ENCODE measurements around the gene FPR2. TPM values are rescaled to one million over a fixed set of nuclear protein-coding genes. Genes with fewer than 3 reads are reported as not detected.
A peak's percentile ranks its signal among the peaks of the same experiment; 100 is the strongest.

The FPR2 gene
- polyA plus RNA-seq, 3 donors: 36.2 to 108 (median 70.3) TPM

- TF ChIP-seq CTCF (IDR thresholded peaks at IDR 0.05): no peak
- no peak overlapping the region for H3K9ac ChIP-seq (ENCODE audit: insufficient read depth, low read length, poor library complexity, severe bottlenecking)
- H3K79me2 ChIP-seq (ENCODE audit: insufficient read depth, low read length): no peaks in the 10 kb centered on the region
- Mint-ChIP-seq H3K36me3 (peaks cover 2 to 3% of the 10 kb centered on the region in 2 donors), H3K27ac (peak overlapping the region in 3 of 7 donors; percentile 19 to 76 (median 24)), H3K4me1 (peaks cover 62% of the 10 kb centered on the region), H3K27me3 (ENCODE audit: low read depth in 3 of 3) (peaks cover 0 to 3% (median 3%) of the 10 kb centered on the region in 3 donors), H3K9me3 (peaks cover 0 to 6% (median 2%) of the 10 kb centered on the region in 7 donors), H3K4me3 (peak overlapping the region in 1 of 2 donors; percentile 9)
- WGBS (ENCODE audit: insufficient coverage): no CpG with 5 or more reads among the region's 2 CpGs
- intact Hi-C loops (cut with micrococcal nuclease): loop anchor here (5.0 to 10.0 kb wide), 5 partner anchors 42 to 122 kb away; no protein-coding TSS in a partner anchor
- H3K4me2 ChIP-seq (replicated peaks; ENCODE audit: extremely low read depth, low read length, poor library complexity, severe bottlenecking): no peak overlapping the region
- H3K27me3 ChIP-seq (ENCODE audit: control insufficient read depth in 2 of 2, insufficient read depth in 2 of 2, low read length in 2 of 2): no peaks in the 10 kb centered on the region
- no peak for DNase-seq
- no peaks in the 10 kb centered on the region for H3K36me3 ChIP-seq (replicated peaks in 1 of 2; ENCODE audit: control insufficient read depth in 1 of 2, insufficient read depth in 2 of 2, low read length in 2 of 2)
- H3K27ac ChIP-seq (ENCODE audit: low read depth in 1 of 2, low read length in 2 of 2): peak overlapping the region in 1 of 2 donors; percentile 34
- H4K20me1 ChIP-seq (ENCODE audit: insufficient read depth, low read length): no peaks in the 10 kb centered on the region
- H3K4me1 ChIP-seq (ENCODE audit: control insufficient read depth in 1 of 2, insufficient read depth in 2 of 2, low read length in 2 of 2): peaks cover 67 to 86% of the 10 kb centered on the region in 2 donors
- no peak overlapping the region for H3K4me3 ChIP-seq (replicated peaks in 1 of 3; ENCODE audit: low read depth in 2 of 3, low read length in 3 of 3)
- no peaks in the 10 kb centered on the region for H3K9me3 ChIP-seq (replicated peaks in 1 of 2; ENCODE audit: control insufficient read depth in 1 of 2, insufficient read depth in 1 of 2, low read length in 2 of 2)
- H2AFZ ChIP-seq (ENCODE audit: insufficient read depth, low read depth, low read length, poor library complexity, severe bottlenecking): no peak overlapping the region
These were observed 18.7 kb downstream of the FPR2 start for GRCh38 chr19:51779703-51780102.

- Histone ChIP-seq H3K27ac (ENCODE audit: low read depth in 1 of 2, low read length in 2 of 2) (peak overlapping the region in 1 of 2 donors; percentile 34), H3K4me2 (replicated peaks; ENCODE audit: extremely low read depth, low read length, poor library complexity, severe bottlenecking) (peak overlapping the region; percentile 9), H3K4me1 (ENCODE audit: control insufficient read depth in 1 of 2, insufficient read depth in 2 of 2, low read length in 2 of 2) (peaks cover 72 to 88% of the 10 kb centered on the region in 2 donors), H3K4me3 (replicated peaks in 1 of 3; ENCODE audit: low read depth in 2 of 3, low read length in 3 of 3) (no peak overlapping the region), H3K9me3 (replicated peaks in 1 of 2; ENCODE audit: control insufficient read depth in 1 of 2, insufficient read depth in 1 of 2, low read length in 2 of 2) (no peaks in the 10 kb centered on the region), H3K27me3 (ENCODE audit: control insufficient read depth in 2 of 2, insufficient read depth in 2 of 2, low read length in 2 of 2) (no peaks in the 10 kb centered on the region), H4K20me1 (ENCODE audit: insufficient read depth, low read length) (no peaks in the 10 kb centered on the region), H3K79me2 (ENCODE audit: insufficient read depth, low read length) (no peaks in the 10 kb centered on the region), H3K36me3 (replicated peaks in 1 of 2; ENCODE audit: control insufficient read depth in 1 of 2, insufficient read depth in 2 of 2, low read length in 2 of 2) (no peaks in the 10 kb centered on the region), H3K9ac (ENCODE audit: insufficient read depth, low read length, poor library complexity, severe bottlenecking) (no peak overlapping the region), H2AFZ (ENCODE audit: insufficient read depth, low read depth, low read length, poor library complexity, severe bottlenecking) (no peak overlapping the region)
- no peak overlapping the region for H3K4me3 Mint-ChIP-seq
- H3K27ac Mint-ChIP-seq: peak overlapping the region in 6 of 7 donors; percentile 59 to 89 (median 68)
- H3K9me3 Mint-ChIP-seq: peaks cover 0 to 4% (median 2%) of the 10 kb centered on the region in 7 donors
- peaks cover 0 to 3% (median under 1%) of the 10 kb centered on the region in 3 donors for H3K27me3 Mint-ChIP-seq (ENCODE audit: low read depth in 3 of 3)
- peak in 2 of 3 donors; percentile 31 to 47 for DNase-seq
- peaks cover 0 to 1% of the 10 kb centered on the region in 2 donors for H3K36me3 Mint-ChIP-seq
- WGBS (ENCODE audit: insufficient coverage): no CpG with 5 or more reads among the region's 2 CpGs
- peaks cover 62% of the 10 kb centered on the region for H3K4me1 Mint-ChIP-seq
- no peak for TF ChIP-seq CTCF (IDR thresholded peaks at IDR 0.05)
- intact Hi-C loops (cut with micrococcal nuclease): loop anchor here in 1 of 2 donors (5.0 kb wide), 1 partner anchor 123 kb away; no protein-coding TSS in a partner anchor
These were observed 19.3 kb downstream of the FPR2 start for GRCh38 chr19:51780270-51780669.

All from CD14-positive monocyte (primary cell).